Neural progenitor cell (in vitro differentiated cells): Measurements from ENCODE around the gene LMBRD1.

Experiments
- CTCF ChIP-seq: fragments of 200-600 bp; sonication (generic); IDR thresholded peaks from 2 replicates; pipeline ENCODE4 v1.5.1; 2017; ENCODE audit warnings: antibody characterized with exemption, mild to moderate bottlenecking
- EZH2 ChIP-seq: fragments of 200-600 bp; sonication (generic); IDR thresholded peaks from 2 replicates; pipeline ENCODE4 v1.6.1; 2017; ENCODE audit warnings: antibody characterized with exemption, mild to moderate bottlenecking, moderate library complexity
- EZH2phosphoT487 ChIP-seq: fragments of 200-600 bp; sonication (generic); IDR thresholded peaks from 2 replicates; pipeline ENCODE4 v1.6.1; 2017; ENCODE audit warnings: antibody characterized with exemption

- TF ChIP-seq CTCF: no peak
- TF ChIP-seq EZH2: no peak
- no peak for TF ChIP-seq EZH2phosphoT487
These were observed 61.8 kb downstream of the LMBRD1 start for GRCh38 chr6:69735027-69735426.
